DOHH2 (cell line): ENCODE results near the gene LAMA3.

Experiments
- EZH2phosphoT487 ChIP-seq: fragments of 200-600 bp; sonication (generic); IDR thresholded peaks from 2 replicates; pipeline ENCODE4 v1.6.1; 2017; ENCODE audit warnings: borderline replicate concordance, mild to moderate bottlenecking, antibody characterized with exemption, low read length, moderate library complexity, mixed read lengths
- TF ChIP-seq, protein P1 (sequence below): fragments of 200-600 bp; sonication (generic); IDR thresholded peaks from one replicate; pipeline ENCODE4 v1.5.1; 2014; ENCODE audit warnings: antibody characterized with exemption, mild to moderate bottlenecking, low read depth, low read length; ENCODE audit not compliant: poor library complexity, severe bottlenecking

DNA sequence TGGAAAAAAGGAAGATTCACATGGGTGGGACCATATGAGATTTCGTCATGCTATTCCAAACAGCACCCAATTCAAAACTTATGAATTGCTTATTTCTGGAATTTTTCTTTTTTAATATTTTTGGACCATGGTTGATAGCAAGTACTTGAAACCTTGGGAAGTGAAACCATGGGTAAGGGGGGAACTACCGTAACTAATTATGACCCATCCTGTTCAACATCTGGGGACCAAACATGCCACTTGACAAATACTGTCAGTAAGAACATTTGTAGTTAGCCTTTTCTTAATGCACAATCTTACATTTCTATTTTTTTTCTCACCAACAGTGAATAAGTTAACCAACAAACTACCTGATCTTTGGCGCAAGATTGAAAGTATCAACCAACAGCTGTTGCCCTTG is 219.6 kb downstream of the LAMA3 start:
- TF ChIP-seq, protein P1, sequence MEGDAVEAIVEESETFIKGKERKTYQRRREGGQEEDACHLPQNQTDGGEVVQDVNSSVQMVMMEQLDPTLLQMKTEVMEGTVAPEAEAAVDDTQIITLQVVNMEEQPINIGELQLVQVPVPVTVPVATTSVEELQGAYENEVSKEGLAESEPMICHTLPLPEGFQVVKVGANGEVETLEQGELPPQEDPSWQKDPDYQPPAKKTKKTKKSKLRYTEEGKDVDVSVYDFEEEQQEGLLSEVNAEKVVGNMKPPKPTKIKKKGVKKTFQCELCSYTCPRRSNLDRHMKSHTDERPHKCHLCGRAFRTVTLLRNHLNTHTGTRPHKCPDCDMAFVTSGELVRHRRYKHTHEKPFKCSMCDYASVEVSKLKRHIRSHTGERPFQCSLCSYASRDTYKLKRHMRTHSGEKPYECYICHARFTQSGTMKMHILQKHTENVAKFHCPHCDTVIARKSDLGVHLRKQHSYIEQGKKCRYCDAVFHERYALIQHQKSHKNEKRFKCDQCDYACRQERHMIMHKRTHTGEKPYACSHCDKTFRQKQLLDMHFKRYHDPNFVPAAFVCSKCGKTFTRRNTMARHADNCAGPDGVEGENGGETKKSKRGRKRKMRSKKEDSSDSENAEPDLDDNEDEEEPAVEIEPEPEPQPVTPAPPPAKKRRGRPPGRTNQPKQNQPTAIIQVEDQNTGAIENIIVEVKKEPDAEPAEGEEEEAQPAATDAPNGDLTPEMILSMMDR = no peak
- TF ChIP-seq EZH2phosphoT487 = no peak
